HG03108 (cell line): ENCODE measurements around the gene APBA1.

Experiments used
- ATAC-seq: cut with Tn5 transposase; IDR thresholded peaks from one replicate; pipeline ENCODE4 v1.9.1; 2021; ENCODE audit warnings: moderate library complexity; ENCODE audit not compliant: unreplicated experiment

APBA1 gene

GRCh38 chr9:69486498-69486897, 185.7 kb downstream of the APBA1 start:
- ATAC-seq = no peak

DNA sequence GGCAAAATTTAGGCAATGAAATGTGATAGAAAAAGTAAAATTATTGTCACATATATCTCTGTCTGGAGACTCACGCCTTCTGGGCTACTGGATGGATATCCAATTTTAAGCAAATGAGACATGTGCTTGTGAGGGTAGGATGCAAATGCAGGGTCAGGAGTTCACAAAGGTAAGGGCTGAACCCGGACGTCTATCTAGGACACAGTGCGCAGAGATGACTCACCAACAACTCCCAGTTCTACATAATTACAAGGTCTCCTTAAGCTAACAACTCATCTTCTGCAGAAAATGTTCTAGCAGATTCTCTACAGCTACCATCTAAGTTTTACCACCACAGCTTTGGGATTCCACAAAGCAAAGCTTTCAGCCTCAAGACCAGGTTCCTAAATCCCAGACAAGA, 186.7 kb downstream of the APBA1 start:
- no peak for ATAC-seq

GRCh38 chr9:69483886-69484422, 188.2 kb downstream of the APBA1 start:
- no peak for ATAC-seq

GRCh38 chr9:69476797-69477196, 195.4 kb downstream of the APBA1 start:
- no peak for ATAC-seq

DNA sequence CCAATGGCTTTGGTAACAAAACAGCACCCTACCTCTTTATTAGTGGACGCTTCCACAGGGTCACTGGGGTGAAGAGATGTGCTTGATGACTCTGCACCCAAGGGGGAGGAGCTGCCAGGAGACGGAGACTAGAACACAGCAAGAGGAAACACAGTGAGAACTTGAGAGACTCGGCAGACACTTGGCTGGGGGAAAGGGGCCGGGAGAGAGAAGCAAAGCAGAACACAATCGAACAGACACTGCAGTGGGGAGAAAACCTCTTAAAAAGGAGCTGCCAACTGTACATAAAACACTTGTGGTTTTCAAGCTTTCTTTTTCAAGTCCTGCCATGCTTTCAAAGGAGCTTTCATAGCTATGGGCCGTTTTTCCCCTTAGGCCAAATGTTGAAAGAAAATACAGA, 196.2 kb downstream of the APBA1 start:
- no peak for ATAC-seq

- ATAC-seq = no peak
These were observed 197.3 kb downstream of the APBA1 start for GRCh38 chr9:69474821-69475220.

- ATAC-seq = no peak
These were observed 200.0 kb downstream of the APBA1 start for GRCh38 chr9:69472101-69472620.

- ATAC-seq = no peak
These were observed 200.7 kb downstream of the APBA1 start for GRCh38 chr9:69471433-69471832.

DNA sequence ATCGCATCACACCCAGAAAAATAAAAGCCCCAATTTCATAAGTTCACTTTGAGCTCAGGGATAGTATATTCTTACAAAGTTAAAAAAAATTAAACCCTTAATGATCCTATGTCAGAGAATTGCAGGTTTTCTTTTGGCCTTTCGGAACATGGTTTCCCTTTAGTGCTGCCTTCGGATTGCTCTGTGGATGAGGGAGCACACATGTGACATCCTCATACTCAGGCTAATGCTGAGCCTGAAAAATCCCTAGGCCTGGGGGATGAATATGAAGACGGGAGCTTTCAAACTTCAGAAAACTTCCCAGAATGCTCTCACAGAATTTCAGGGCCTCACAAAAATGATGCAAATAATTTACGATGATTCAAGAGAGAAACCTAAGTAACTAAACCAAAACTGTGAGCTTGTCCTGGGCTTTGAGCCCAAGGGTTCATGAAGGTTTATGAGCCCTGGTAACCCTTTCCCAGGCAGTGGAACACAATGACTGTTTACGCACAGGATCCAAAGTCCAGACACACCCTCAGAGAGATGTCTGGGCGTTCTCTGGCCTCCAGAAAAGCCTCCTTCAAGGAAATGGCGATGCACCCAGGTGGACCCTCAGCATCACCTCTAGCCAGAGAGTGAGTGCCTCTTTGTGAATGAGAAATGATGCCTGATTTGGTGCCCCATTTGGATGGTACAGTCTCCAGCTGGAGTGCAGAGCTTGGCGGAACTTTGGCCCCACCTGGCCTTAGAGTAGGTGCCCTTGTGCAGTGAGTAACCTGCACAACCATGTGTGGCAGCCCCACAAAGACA, 201.8 kb downstream of the APBA1 start:
- no peak for ATAC-seq

DNA sequence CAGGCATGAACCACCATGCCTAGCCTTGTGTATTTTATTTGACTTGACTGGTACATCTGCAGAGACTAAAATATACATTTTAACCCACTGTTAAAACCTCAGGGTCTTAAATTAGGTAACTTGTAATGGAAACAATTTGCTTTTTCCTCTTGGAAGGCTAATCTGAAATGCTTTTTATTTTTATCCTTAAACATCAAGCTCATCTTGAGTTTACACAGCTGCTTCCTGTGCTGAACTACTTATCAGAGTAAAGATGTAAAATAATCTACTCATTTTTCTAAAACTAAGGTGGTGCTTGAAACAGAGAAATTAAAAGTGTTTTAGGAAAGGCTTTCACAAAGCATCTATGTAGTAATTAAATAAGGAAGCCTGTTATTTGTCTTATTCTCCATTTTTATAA, 203.0 kb downstream of the APBA1 start:
- no peak for ATAC-seq

DNA sequence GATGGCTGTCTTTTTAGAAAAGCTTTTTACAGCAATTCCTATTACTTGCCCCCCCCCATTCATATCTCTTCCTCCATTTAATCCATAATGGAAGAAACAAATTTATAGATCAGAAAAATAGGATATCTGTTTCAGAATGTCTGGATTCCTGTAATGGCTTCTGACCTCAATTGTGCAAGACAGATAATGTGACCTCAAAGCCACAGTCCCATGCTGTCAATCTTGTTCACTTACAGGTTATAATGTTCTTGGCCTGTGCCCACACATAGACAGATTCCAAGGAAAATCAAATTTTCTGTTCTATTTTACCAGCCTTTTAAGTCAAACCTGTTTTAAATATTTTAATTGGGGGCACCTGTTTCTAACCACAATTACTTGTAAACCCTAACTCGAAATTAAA, 203.8 kb downstream of the APBA1 start:
- no peak for ATAC-seq

DNA sequence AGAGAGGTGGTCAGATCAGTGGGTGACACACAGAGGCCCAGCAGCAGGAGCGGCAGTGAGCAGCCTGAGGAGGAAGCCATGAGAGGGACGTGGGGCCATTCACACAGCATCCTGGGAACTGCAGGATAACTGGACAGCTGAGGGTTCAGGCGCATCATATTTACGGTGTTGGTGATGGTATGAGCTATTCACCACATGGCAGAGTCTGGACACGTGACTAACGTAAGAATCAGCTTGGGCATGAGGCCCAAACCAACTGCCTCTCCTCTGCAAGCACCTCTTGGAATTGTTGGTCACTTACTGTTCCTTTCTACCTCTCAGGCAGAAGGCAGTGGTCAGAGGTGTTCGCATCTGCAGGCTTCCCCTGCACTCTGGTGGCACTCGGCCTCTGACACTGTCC, 206.0 kb downstream of the APBA1 start:
- no peak for ATAC-seq

- ATAC-seq = no peak
These were observed 206.7 kb downstream of the APBA1 start for GRCh38 chr9:69465473-69465872.

DNA sequence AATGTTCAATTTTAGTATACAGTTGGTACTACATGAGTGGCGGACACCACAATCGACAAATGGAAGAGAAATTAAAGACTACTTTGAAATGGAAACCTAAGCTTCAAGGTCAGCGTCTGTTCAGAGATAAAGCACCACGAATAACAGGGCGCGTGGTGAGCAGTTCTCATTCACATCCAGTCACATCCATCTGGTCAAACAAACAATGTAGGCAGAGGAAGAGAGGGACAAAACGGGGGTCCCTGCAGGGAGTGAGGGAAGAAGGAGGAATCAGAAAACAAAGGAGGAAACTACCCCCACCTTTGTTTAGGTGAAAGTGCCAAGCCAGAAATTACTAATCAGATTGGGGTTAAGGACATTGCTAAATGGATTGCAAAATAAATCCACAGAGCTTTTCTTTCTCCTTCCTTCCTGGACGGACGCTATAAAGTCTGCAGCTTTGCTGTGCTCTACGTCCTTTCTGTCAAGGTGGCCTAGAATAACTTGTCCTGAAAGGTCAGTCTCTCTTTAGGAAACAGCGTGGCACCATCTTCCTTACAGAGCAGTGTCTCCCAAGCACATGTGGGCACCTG, 208.6 kb downstream of the APBA1 start:
- ATAC-seq = no peak

DNA sequence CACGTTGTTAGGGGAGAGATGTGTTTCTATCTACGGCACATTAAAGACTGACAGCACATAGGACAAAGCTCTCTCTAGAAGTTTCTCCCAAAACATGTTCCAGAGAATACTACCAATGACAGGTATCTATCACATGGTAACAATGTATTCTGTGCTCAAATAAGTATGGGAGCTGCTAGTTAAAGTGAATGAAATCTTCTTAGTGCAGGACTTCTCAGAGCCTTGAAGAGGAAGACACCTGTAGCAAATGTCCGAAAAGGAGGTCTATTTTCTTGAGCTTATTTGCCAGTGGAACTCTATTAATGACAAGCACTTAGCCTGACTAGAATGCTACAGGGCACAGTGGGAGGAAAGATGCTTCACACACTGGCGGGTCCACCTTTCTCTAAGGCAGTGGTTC, 209.8 kb downstream of the APBA1 start:
- ATAC-seq = no peak

DNA sequence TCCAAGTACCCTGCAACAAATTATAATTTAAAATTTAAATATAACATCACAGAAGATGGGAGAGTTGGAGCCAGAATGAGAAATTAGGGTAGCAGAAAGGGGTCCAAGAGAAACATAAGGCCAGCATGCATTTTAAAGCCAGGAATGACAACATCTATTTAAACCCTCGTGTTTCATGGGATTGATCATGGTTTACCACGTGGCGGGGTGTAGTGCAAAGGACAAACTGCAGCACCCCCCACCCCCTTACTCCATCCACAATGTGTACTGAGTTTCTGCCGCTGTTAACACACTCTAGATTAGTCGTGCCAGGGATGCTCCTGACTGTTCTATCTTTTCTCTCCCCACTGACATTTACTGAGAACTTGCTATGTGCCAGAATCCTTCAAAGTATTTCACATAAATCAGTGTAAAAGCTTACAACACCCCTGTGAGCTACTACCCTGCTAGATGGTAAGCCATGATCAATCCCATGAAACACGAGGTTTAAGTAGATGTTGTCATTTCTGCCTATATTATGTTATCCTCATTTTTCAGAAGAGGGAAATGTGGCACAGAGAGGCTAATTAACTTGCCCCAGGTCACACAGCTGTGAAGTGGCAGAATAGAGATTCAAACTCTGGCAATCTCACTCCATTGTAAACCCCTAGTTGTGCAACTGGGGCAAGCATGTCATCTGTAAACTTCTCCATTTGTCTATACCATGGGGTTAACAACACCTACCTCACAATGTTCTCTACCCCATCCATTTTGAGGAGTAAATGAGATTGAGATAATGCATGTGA, 210.9 kb downstream of the APBA1 start:
- no peak for ATAC-seq

DNA sequence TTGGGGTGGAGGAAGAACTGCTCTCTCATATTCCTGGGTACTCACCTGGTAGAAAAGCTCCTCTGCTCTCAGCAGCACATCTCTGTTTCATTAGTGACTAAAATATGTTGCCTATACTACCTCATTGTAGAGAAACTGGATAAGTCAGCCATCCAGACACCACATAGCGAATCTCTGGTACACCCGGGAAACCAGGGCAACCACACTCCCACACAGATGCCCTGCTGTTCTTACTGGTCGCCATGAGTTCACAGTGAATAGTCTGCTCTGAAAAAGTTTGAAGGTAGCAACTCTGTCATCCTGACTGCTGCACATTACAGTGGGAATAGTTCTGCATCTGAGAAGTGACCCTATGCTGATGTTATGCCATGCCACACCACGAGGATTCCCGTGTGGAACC, 212.2 kb downstream of the APBA1 start:
- ATAC-seq = no peak

GRCh38 chr9:69458176-69458575, 214.0 kb downstream of the APBA1 start:
- no peak for ATAC-seq

GRCh38 chr9:69456201-69456600, 216.0 kb downstream of the APBA1 start:
- ATAC-seq = no peak

- no peak for ATAC-seq
These were observed 216.9 kb downstream of the APBA1 start for GRCh38 chr9:69455311-69455710.

DNA sequence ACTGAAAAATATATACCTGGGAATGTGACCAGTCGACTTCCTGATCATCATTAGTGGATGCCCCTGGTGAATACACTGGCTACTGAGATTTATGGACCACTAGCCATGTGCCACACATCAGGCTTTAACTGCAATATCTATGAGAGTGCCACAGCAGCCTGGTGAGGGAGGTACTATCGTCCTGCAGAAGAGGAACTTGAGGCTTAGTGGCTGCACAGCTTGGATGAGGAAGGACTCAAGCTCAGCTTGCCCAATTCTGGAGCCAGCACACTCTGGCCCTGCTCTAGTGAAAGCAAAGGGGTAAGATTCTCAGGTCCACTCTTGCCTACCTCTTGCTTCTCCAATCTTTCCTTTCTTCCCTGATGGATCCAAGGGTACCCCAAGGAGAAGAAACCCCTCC, 217.8 kb downstream of the APBA1 start:
- ATAC-seq = no peak

- ATAC-seq = no peak
These were observed 218.4 kb downstream of the APBA1 start for GRCh38 chr9:69453746-69454145.
